Epithelial cell of esophagus (primary cell): ENCODE measurements around the gene EMC8.

Source experiments
- DNase-seq: peaks from one replicate; pipeline ENCODE4 v3.0.0; 2010; ENCODE audit warnings: low read depth
- H3K4me3 ChIP-seq: 2 replicates; pipeline ENCODE4 v1.5.1; 2011; ENCODE audit warnings: mild to moderate bottlenecking, low read length, control low read depth
- CTCF ChIP-seq: IDR thresholded peaks from 2 replicates; pipeline ENCODE4 v1.5.1; 2011; ENCODE audit warnings: low read depth, mild to moderate bottlenecking, low read length, control low read depth, inconsistent platforms; ENCODE audit not compliant: insufficient read depth; ENCODE audit errors: missing control alignments

Gene EMC8

GRCh38 chr16:85735946-85736345 lies 63.4 kb downstream of the EMC8 start:
- H3K4me3 ChIP-seq, result no peak overlapping the region
- no peak for DNase-seq
- no peak for TF ChIP-seq CTCF

- no peak for TF ChIP-seq CTCF
- no peak overlapping the region for H3K4me3 ChIP-seq
- no peak for DNase-seq
These were observed 64.1 kb downstream of the EMC8 start for GRCh38 chr16:85735225-85735635.

GRCh38 chr16:85734311-85735017 lies 64.9 kb downstream of the EMC8 start:
- no peak for DNase-seq
- no peak overlapping the region for H3K4me3 ChIP-seq
- no peak for TF ChIP-seq CTCF

- no peak overlapping the region for H3K4me3 ChIP-seq
- DNase-seq, result no peak
- no peak for TF ChIP-seq CTCF
These were observed 65.5 kb downstream of the EMC8 start for GRCh38 chr16:85733839-85734170.

GRCh38 chr16:85733155-85733838 lies 66.0 kb downstream of the EMC8 start:
- no peak for TF ChIP-seq CTCF
- peak; percentile 62 for DNase-seq
- no peak overlapping the region for H3K4me3 ChIP-seq

GRCh38 chr16:85731179-85731578 lies 68.2 kb downstream of the EMC8 start:
- no peak for TF ChIP-seq CTCF
- DNase-seq, result no peak
- no peak overlapping the region for H3K4me3 ChIP-seq

GRCh38 chr16:85730186-85730465 lies 69.2 kb downstream of the EMC8 start:
- H3K4me3 ChIP-seq, result no peak overlapping the region
- TF ChIP-seq CTCF, result no peak
- no peak for DNase-seq
